NT2/D1 (cell line): ENCODE measurements around the gene PHF10.
A peak's percentile ranks its signal among the peaks of the same experiment; 100 is the strongest.
"Not testable (repeated sequence)": the region's sequence is repeated elsewhere in the genome, so short reads cannot be mapped to it uniquely, and the experiment has no call there.

ENCODE experiments used
- DNase-seq: peaks from one replicate; pipeline ENCODE4 v3.0.0-alpha.2; 2011; ENCODE audit warnings: low read depth, low spot score
- H3K27me3 ChIP-seq: 2 replicates; pipeline ENCODE4 v1.6.0; 2011; ENCODE audit warnings: mild to moderate bottlenecking; ENCODE audit not compliant: insufficient read length, insufficient read depth
- H3K36me3 ChIP-seq: 2 replicates; pipeline ENCODE4 v1.6.1; 2011; ENCODE audit warnings: mild to moderate bottlenecking, low read length, mixed read lengths; ENCODE audit not compliant: insufficient read depth, insufficient read length
- H3K4me1 ChIP-seq: 2 replicates; pipeline ENCODE4 v1.5.1; 2011; ENCODE audit not compliant: insufficient read depth, insufficient read length
- H3K4me3 ChIP-seq: 2 replicates; pipeline ENCODE4 v1.5.1; 2011; ENCODE audit warnings: low read depth; ENCODE audit not compliant: insufficient read length
- H3K9ac ChIP-seq: 2 replicates; pipeline ENCODE4 v1.6.0; 2011; ENCODE audit warnings: low read depth; ENCODE audit not compliant: insufficient read length
- H3K9me3 ChIP-seq: 2 replicates; pipeline ENCODE4 v1.5.1; 2011; ENCODE audit warnings: mild to moderate bottlenecking, low read length; ENCODE audit not compliant: insufficient read depth
- SUZ12 ChIP-seq: IDR thresholded peaks from 2 replicates; pipeline ENCODE4 v1.6.1; 2011; ENCODE audit not compliant: insufficient read length, insufficient read depth; ENCODE audit errors: extremely low read depth
- YY1 ChIP-seq: IDR thresholded peaks from 2 replicates; pipeline ENCODE4 v1.6.1; 2011; ENCODE audit not compliant: insufficient read length, insufficient read depth
- ZNF274 ChIP-seq: IDR thresholded peaks from 2 replicates; pipeline ENCODE4 v1.6.1; 2011; ENCODE audit warnings: mild to moderate bottlenecking, low read depth, low read length

The PHF10 gene

DNA sequence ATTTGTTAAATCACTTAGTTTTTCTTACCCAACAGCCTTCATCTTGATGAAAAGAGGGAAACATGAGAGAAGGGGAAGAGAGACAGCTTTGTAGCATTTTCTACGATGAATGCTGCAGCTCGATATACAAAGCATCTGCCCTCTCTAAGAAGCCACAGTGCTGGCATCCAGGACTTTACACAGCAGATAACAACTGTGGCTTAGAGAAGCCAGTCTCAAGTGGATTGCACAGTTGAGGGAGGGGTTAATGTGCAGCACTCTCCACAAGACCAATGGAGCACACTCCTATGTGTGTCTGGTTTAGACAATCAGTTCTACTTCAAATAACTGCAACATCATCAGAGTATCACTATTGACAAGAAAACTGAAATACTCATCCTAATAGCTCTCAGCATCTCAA is 16.5 kb downstream of the PHF10 start:
- Histone ChIP-seq H3K36me3 (peaks cover 46% of the 10 kb centered on the region), H3K4me1 (no peaks in the 10 kb centered on the region), H3K27me3 (no peaks in the 10 kb centered on the region), H3K4me3 (no peak overlapping the region), H3K9me3 (no peaks in the 10 kb centered on the region), H3K9ac (no peak overlapping the region)
- TF ChIP-seq SUZ12 = no peak
- TF ChIP-seq ZNF274 = no peak
- TF ChIP-seq YY1 = no peak
- DNase-seq = no peak

GRCh38 chr6:169702840-169703246 is 21.5 kb downstream of the PHF10 start:
- Histone ChIP-seq H3K9me3 (no peaks in the 10 kb centered on the region), H3K27me3 (no peaks in the 10 kb centered on the region), H3K4me3 (peak overlapping the region; percentile 94), H3K4me1 (no peaks in the 10 kb centered on the region), H3K9ac (peak overlapping the region; percentile 97), H3K36me3 (peaks cover 35% of the 10 kb centered on the region)
- TF ChIP-seq SUZ12 (no peak), YY1 (no peak), ZNF274 (no peak)
- no peak for DNase-seq

DNA sequence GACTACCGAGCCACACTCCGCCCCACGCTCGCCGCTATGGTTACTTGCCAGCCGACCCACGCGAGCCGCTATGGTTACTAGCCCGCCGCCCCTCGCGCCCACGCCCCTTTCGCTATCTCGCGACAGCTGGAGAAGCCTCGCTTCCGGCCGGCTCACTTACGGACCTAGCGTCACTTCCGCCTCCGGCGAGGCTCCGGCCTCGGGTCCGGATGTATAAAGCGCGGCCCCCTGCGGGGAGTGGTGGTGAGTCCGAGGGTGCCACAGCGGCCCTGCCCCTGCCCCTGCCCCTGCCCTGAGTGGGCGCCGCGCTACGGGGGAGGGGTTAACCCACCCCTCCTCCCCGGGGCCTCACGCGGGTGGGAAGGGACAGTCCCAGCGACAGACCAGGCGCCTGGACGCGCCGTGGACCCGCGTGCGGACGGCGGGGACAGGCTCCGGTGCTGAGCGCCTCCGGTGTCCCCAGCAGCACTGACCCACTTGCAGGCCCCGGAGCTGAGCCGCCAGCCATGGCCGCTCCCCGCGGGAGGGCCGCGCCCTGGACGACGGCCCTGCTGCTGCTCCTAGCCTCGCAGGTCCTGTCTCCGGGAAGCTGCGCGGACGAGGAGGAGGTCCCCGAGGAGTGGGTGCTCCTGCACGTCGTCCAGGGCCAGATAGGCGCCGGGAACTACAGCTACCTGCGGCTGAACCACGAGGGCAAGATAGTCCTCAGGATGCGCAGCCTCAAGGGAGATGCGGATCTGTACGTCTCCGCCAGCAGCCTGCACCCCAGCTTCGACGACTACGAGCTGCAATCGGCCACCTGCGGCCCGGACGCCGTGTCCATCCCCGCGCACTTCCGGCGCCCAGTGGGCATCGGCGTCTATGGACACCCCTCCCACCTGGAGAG is 22.1 kb downstream of the PHF10 start, which contains the start of the genes C6orf120 and WDR27:
TSS of gene C6orf120 (plus strand) at position 173 of the 886 bp plus-strand sequence. CDS start at position 507, 334 bp downstream.
TSS of gene WDR27 (minus strand) at position 76 of the 886 bp plus-strand sequence. CDS start 13,024 bp downstream, outside the sequence.
- no peaks in the 10 kb centered on the region for H3K27me3 ChIP-seq
- no peaks in the 10 kb centered on the region for H3K4me1 ChIP-seq
- TF ChIP-seq YY1 (no peak), SUZ12 (no peak), ZNF274 (no peak)
- DNase-seq = peak; percentile 82
- H3K36me3 ChIP-seq = peaks cover 40% of the 10 kb centered on the region
- no peaks in the 10 kb centered on the region for H3K9me3 ChIP-seq
- peak within 1 kb of the TSS; percentile 97 for H3K9ac ChIP-seq
- H3K4me3 ChIP-seq = peak within 1 kb of the TSS; percentile 94

GRCh38 chr6:169701311-169701953 is 22.9 kb downstream of the PHF10 start:
- DNase-seq = no peak
- TF ChIP-seq ZNF274 (no peak), YY1 (no peak), SUZ12 (no peak)
- H3K9ac ChIP-seq = peak overlapping the region; percentile 97
- H3K4me1 ChIP-seq = no peaks in the 10 kb centered on the region
- peak overlapping the region; percentile 94 for H3K4me3 ChIP-seq
- no peaks in the 10 kb centered on the region for H3K27me3 ChIP-seq
- H3K36me3 ChIP-seq = peaks cover 41% of the 10 kb centered on the region
- peaks cover 2% of the 10 kb centered on the region; the same call in 1 of the 2 replicates for H3K9me3 ChIP-seq

DNA sequence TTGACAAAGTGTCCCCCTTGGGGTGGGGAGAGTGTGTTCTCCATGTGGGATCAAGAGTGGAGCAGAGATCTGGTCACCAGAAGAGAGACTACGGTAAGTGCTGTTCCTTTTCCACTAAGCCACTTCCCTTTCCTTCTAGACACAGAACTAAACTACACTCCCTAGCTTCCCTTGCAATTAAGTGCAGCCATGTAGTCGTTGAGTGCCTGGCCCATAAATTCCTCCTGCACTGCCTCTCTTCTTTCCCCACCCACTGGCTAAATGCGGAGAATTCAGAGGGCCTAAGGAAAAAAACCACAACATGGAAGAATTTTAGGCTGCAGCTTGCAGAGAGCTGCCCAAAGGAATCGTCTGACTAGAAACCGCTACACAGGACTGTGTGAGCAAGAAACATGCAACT is 24.0 kb downstream of the PHF10 start:
- TF ChIP-seq SUZ12 = no peak
- TF ChIP-seq ZNF274 = no peak
- no peak for TF ChIP-seq YY1
- Histone ChIP-seq H3K4me1 (no peaks in the 10 kb centered on the region), H3K36me3 (peaks cover 43% of the 10 kb centered on the region), H3K9ac (no peak overlapping the region), H3K9me3 (peaks cover 5% of the 10 kb centered on the region; the same call in 1 of the 2 replicates), H3K4me3 (no peak overlapping the region), H3K27me3 (no peaks in the 10 kb centered on the region)
- no peak for DNase-seq

DNA sequence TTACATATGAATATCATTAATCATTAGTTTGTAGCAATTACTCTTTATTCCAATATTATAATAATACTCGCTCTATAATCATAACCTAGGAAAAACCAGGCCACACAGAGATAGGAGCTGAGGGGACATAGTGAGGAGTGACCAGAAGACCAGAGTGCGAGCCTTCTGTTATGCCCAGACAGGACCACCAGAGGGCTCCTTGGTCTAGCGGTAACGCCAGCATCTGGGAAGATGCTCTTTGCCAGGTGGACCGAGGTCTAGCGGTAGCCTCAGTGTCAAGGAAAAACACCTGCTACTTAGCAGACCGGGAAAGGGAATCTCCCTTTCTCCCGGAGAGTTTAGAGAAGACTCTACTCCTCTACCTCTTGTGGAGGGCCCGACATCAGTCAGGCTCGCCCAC is 27.2 kb downstream of the PHF10 start:
- not testable (repeated sequence) for H3K9ac ChIP-seq, H3K4me1 ChIP-seq, H3K27me3 ChIP-seq, DNase-seq, H3K9me3 ChIP-seq, H3K4me3 ChIP-seq
- H3K36me3 ChIP-seq = peaks cover 48% of the 10 kb centered on the region

GRCh38 chr6:169695131-169695530 is 29.2 kb downstream of the PHF10 start:
- no peak for DNase-seq
- Histone ChIP-seq H3K4me3 (no peak overlapping the region), H3K27me3 (no peaks in the 10 kb centered on the region), H3K4me1 (no peaks in the 10 kb centered on the region), H3K9ac (no peak overlapping the region), H3K9me3 (peaks cover 5% of the 10 kb centered on the region; the same call in 1 of the 2 replicates), H3K36me3 (peaks cover 52% of the 10 kb centered on the region)
- TF ChIP-seq SUZ12 = no peak
- no peak for TF ChIP-seq ZNF274
- TF ChIP-seq YY1 = no peak
